DMS53 treated with DMSO at 0.1 percent for 48 hours (cell line): ENCODE measurements around the gene NOM1.

Experiments used
- DNase-seq: peaks from one replicate; lab custom pipeline; 2025; ENCODE audit not compliant: unreplicated experiment; lab: John Stamatoyannopoulos, UW

The NOM1 gene

GRCh38 chr7:156979711-156980110, 30.2 kb downstream of the NOM1 start:
- DNase-seq: no peak

GRCh38 chr7:156984174-156984891, 34.8 kb downstream of the NOM1 start:
- DNase-seq: no peak

DNA sequence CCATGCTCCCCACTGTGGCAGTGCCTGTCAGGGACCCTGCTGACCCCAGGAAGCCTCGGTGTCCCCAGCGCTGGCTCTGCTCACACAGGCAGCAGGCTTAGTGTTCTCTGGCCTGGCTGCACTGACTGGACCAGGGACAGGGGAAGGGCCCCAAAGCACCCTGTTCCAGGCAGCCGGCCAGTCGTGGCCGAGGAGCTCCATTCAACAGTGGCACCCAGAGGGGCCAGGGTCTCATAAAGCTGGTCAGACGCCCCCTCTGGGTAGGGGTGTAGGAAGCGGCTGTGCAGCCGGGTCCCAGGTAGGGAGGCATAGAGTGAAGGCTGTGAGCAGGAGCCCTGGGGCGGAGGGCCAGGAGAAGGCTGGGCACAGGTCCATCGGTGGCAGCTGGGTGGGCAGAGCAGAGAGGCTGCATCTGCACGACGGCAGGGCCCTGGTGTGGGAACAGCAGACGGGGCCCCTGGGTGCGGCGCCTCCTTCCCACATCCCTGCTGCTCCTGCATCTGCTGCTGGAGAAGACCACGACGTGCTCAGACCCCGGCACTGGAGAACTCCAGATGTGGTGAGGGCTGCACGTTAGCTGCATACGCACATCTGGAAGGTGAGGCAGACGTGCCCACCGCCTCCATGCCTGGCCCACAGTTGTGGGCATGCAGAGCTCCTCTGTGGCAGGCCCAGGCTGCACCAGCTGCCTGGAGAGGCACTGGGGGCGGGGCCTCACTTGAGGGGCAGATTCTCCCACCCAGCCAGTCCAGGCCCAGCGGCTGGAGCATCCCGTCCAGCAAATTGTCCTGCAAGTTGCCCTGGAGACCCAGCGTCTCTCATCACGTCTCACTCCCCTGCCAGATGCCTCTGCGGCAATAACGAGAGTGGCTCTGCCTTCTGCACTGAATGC, 35.8 kb downstream of the NOM1 start:
- DNase-seq: no peak

GRCh38 chr7:156986378-156986777, 36.9 kb downstream of the NOM1 start:
- DNase-seq: no peak

DNA sequence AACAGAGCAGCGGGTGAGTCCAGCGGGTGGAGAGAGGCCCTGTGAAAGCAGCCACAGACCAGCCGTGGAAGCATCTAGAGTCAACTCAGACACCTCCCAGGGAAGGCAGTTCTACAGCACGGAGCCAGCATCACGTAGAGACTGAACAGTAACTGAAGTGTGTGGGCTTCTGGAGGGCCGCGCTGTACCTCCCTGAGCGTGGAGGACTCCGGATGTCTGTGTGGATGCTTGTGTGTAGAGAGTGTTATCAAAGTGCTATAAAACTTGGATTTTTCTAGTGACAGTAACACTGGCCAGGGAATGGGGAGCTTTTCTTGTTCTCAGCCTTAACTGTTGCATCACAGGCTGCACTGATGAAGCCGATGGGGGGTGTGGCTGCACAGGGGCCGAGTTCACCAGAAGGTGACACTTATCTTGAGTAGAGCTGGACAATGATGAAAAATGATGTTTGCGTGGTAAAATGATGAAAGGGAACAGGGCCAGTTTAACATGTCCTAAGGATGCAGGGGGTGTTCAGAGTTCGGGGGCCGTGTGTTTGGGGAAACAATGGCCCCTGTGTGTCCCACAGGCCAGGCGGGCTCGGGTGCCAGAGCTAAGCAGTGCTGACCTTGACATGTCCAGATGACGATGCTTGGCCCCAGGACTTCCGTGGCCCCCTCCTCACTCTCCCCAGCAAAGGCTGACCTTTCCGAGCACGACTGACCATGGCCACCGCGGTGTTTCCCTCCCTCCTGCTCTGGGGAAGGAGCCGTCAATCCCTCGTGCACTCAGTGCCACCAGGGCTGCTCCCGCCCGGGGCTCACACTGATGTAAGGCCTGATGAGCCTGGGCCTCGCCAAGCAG, 39.1 kb downstream of the NOM1 start:
- DNase-seq: no peak

DNA sequence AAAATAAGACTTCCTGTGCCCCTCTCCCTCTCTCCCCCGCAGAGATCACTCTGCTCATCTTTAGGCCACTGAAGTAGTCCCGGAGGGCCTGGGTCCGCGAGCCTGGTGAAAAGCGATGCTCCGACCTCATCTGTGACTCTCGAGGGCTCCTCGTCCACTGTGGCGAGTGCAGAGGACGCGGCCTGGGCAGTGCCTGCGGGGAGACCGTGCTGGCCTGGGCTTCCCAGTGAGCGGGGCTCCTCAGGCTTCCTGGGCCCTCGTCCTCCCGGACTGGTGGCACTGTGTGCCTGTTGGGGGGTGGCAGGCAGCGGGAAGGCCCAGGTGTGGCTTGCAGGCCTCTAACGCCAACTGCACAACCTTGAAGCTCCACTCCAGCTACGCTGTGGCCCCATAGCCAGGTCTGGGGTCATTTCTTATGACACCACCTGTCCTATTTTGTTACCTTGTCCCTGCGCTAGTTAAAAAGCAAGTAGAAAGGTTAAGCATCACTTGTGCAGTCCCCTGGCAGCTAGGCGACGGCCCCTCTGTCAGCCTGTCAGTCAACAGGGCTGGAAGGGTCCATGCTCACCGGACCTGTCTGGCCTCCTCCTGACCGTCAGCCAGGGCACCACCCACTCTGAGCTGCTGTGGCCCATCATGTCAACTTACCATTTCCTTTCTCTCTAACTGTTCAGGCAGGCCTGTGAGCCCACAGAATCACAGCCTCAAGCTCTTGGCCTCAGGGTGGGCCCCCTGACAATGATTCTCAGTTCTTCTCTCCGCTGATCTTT, 40.4 kb downstream of the NOM1 start:
- no peak for DNase-seq

- no peak for DNase-seq
Observed at GRCh38 chr7:156993021-156993924, 43.8 kb downstream of the NOM1 start.

GRCh38 chr7:156993925-156994235, 44.4 kb downstream of the NOM1 start:
- no peak for DNase-seq

DNA sequence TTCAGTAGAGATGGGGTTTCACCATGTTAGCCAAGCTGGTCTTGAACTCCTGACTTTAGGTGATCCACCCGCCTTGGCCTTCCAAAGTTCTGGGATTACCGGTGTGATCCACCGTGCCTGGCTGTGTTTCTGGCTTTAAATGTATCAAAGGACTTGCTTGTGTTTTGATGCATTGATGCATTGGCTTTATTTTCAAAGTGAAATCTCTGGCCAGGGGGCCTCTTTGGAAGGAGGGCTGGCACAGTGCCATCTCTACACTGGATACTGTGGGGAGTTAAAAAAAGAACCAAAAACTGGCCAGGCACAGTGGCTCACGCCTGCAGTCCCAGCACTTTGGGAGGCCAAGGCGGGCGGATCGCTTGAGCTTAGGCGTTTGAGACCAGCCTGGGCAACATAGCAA, 44.9 kb downstream of the NOM1 start:
- no peak for DNase-seq

DNA sequence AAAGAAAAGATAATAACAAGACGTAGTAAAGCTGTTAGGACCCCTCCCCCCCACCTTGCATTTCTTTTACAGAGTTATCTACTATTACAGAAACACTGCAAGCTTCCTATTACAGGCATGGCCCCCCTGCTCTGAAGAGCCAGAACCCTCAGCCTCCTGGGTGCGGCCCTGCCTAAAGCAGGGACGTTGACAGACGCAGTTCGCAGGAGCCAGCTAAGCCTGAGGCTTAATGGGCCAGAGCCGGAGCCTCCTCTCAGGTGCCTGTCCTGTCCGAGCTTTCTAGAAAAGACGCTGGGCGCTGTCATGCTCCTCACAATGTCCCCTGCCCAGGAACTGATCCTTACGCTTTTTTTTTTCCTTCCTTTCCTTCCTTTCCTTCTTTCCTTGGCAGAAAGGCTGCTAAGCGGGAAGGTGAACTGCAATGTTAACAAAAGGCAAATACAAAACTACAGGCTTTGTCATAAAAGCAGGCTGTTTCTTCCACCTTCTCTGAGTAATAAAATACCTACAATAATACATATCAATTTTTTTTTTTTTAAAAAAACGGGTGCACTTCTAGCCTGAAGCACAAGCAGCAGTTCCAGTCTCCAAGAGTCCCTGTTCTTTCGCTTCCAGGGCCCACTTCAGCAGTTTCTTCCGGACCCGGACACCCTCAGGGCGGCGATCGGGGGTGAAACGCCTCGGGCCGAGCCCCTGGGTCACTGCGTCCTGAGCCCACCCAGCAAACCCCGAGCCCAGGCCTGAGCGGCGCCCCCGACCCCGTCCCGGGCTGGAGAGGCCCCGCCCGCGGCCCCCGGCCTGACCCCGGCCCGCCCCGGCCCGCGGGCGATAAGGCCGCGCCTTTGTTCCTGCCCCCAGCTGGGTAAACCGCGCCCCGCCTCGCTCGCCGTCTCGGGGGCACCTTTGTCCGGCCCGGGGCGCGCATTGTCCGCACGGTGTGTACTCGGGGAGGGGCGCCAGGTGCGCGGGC, 49.8 kb downstream of the NOM1 start:
- DNase-seq: no peak

DNA sequence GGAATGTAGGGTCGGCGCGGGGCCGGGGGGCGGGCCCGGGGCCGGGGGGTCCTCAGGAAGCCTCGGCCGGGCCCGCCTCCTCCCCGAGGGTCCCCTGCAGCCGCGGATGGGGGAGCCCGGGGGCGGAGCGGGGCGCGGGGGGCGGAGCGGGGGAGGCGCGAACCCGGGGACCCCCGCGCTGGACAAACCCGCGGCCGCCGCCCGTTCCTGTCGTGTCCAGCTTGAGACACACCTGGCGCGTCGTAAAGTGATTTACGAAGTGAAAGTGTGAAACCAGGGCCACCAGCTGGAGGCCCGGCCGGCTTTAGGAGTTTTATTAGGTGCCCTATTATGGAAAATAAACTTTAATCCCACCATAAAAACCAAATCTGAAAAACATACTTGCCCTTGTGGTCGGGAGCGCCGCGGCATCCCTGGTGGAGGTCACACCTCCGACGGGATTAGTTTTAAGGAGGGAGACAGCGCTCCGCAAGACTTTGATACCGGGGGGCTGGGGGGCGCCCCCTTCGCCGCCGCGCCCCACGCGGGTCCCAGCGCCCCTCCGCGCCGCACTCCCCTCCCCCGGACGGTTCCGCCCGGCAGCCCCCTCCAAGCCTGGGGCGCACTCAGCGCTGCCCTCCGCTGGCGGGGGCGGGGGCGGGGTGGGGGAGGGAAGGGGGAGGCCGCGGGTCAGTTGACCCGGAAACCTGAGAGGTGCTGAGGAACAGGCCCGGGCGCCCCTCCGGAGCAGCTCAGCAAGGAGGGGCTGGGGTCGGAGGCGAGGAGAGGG, 50.6 kb downstream of the NOM1 start:
- no peak for DNase-seq

GRCh38 chr7:157000741-157001653, 51.5 kb downstream of the NOM1 start:
- DNase-seq: no peak

- no peak for DNase-seq
Observed at GRCh38 chr7:157001920-157002818, 52.7 kb downstream of the NOM1 start.

- no peak for DNase-seq
Observed at GRCh38 chr7:157002819-157003421, 53.4 kb downstream of the NOM1 start.

DNA sequence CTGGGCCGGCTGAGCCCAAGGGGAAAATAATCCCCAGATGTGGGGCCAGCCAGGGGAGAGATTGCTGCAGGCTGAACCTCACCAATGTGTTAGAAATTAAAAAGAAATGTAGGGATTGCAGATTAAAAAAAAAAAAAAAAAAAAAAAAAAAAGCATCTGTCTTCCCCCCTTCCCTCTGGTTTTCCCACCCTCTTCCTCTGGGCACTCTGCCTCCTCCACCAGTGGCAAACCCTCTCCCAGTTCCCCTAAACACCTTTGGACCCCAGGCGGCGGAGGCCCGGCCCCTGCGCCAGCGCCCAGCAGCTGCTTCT, 53.9 kb downstream of the NOM1 start:
- no peak for DNase-seq
